Lung (tissue), 12 donors: ENCODE data around the gene DHX40. TPM values are rescaled to one million over a fixed set of nuclear protein-coding genes. Genes with fewer than 3 reads are reported as not detected.
A peak's percentile ranks its signal among the peaks of the same experiment; 100 is the strongest.

Experiments used
- ATAC-seq: fragments of 200-7000 bp; cut with Tn5 transposase; one replicate; pipeline ENCODE4 v1.9.1; 2020; ENCODE audit warnings: moderate number of reproducible peaks; ENCODE audit not compliant: insufficient read depth, low FRiP score
- DNase-seq, 3 donors: peaks; one replicate each; pipeline ENCODE4 v3.0.0-alpha.2; 2013 to 2017
- H3K27ac ChIP-seq, 2 donors: one replicate each; pipeline ENCODE4 v1.5.1; 2013; ENCODE audit warnings: mild to moderate bottlenecking in 2 of 2, moderate library complexity in 2 of 2, control low read depth in 1 of 2, inconsistent platforms in 1 of 2, low read depth in 1 of 2, low read length in 1 of 2
- H3K27me3 ChIP-seq, 3 donors: one replicate each; pipeline ENCODE4 v1.5.1; 2013; ENCODE audit warnings: low read length in 2 of 3; ENCODE audit not compliant: control insufficient read depth in 3 of 3, insufficient read depth in 3 of 3
- H3K36me3 ChIP-seq, 4 donors: one replicate each; pipeline ENCODE4 v1.5.1; 2013; ENCODE audit warnings: low read length in 4 of 4, mild to moderate bottlenecking in 1 of 4, moderate library complexity in 1 of 4; ENCODE audit not compliant: control insufficient read depth in 4 of 4, insufficient read depth in 4 of 4
- H3K4me1 ChIP-seq, 5 donors: one replicate each; pipeline ENCODE4 v1.5.1; 2013; ENCODE audit warnings: low read length in 5 of 5, mild to moderate bottlenecking in 2 of 5, moderate library complexity in 1 of 5; ENCODE audit not compliant: control insufficient read depth in 5 of 5, insufficient read depth in 5 of 5
- H3K4me3 ChIP-seq: one replicate; pipeline ENCODE4 v1.5.1; 2013; ENCODE audit warnings: mild to moderate bottlenecking, control low read depth, moderate library complexity
- H3K9ac ChIP-seq, 2 donors: one replicate each; pipeline ENCODE4 v1.5.1; 2013; ENCODE audit warnings: low read length in 2 of 2, control low read depth in 1 of 2; ENCODE audit not compliant: insufficient read depth in 1 of 2
- H3K9me3 ChIP-seq, 4 donors: one replicate each; pipeline ENCODE4 v1.5.1; 2013; ENCODE audit warnings: low read length in 3 of 4, mild to moderate bottlenecking in 1 of 4, moderate library complexity in 1 of 4; ENCODE audit not compliant: control insufficient read depth in 4 of 4, insufficient read depth in 3 of 4
- CTCF ChIP-seq: IDR thresholded peaks from 2 replicates; pipeline ENCODE4 v1.5.1; 2012; ENCODE audit warnings: mild to moderate bottlenecking; ENCODE audit errors: control extremely low read depth, extremely low read depth
- WGBS, 2 donors: extraction: QIAGEN DNeasy Blood & Tissue Kit; methylation state at CpG; one replicate each; pipeline ENCODE4 v1.1.7; 2013; 5-methylcytosine and 5-hydroxymethylcytosine counted together
- polyA plus RNA-seq, 2 donors: library from polyadenylated mRNA; stranded (reverse); fragments of 200-250 nt; gene quantifications; one replicate each; pipeline ENCODE4 v1.2.1, GENCODE V29; 2013
- total RNA-seq, 2 donors: library from RNA; depleted of rRNA in 1 of 2; stranded (reverse); fragments of >200 nt in 1 of 2; gene quantifications; one replicate each; pipeline ENCODE4 v1.2.1, GENCODE V29; 2014 to 2021
- donor health status: control.
- donor health status: control.
- donor health status: Bipolar disorder and iron deficiency.
- donor health status: healthy.
- donor health status: DM: yes; HTN: yes; CAD: no.

DHX40 gene
- total and polyA plus RNA-seq, 4 donors = 12.5 to 74.5 (median 20.0) TPM

GRCh38 chr17:59619035-59619297 lies 53.6 kb downstream of the DHX40 start:
- 0% methylated on average over 11 of the region's 11 CpGs for WGBS, 2 donors
- no peak for TF ChIP-seq CTCF
- H3K9ac ChIP-seq = peak overlapping the region; percentile 98 to 100
- peak overlapping the region; percentile 94 to 96 for H3K27ac ChIP-seq
- no peaks in the 10 kb centered on the region for H3K27me3 ChIP-seq
- no peak for ATAC-seq
- peaks cover 2 to 25% (median 12%) of the 10 kb centered on the region in 5 donors for H3K4me1 ChIP-seq
- peak overlapping the region; percentile 51 for H3K4me3 ChIP-seq
- no peaks in the 10 kb centered on the region for H3K9me3 ChIP-seq
- no peak for DNase-seq
- H3K36me3 ChIP-seq = peaks cover 0 to 8% (median 0%) of the 10 kb centered on the region in 4 donors

- Histone ChIP-seq H3K27ac (peak within 1 kb of the TSS; percentile 94 to 96), H3K9ac (peak within 1 kb of the TSS; percentile 98 to 100), H3K4me1 (peaks cover 2 to 25% (median 16%) of the 10 kb centered on the region in 5 donors), H3K27me3 (no peaks in the 10 kb centered on the region), H3K9me3 (no peaks in the 10 kb centered on the region), H3K4me3 (peak within 1 kb of the TSS; percentile 93), H3K36me3 (peaks cover 0 to 8% (median 0%) of the 10 kb centered on the region in 4 donors)
- peak; percentile 92 for ATAC-seq
- WGBS, 2 donors = 0% methylated on average over 62 to 65 of the region's 65 CpGs
- TF ChIP-seq CTCF = no peak
- peak; percentile 95 to 99 (median 99) for DNase-seq
Measured at GRCh38 chr17:59619298-59620063, 54.1 kb downstream of the DHX40 start, which contains the start of gene CLTC. TSS of gene CLTC (plus strand) at chr17:59619895. CDS start at chr17:59620132, 237 bp downstream.

GRCh38 chr17:59620064-59620359 lies 54.6 kb downstream of the DHX40 start:
- H3K36me3 ChIP-seq = peaks cover 0 to 8% (median under 1%) of the 10 kb centered on the region in 4 donors
- DNase-seq (no peak), ATAC-seq (no peak)
- H3K4me3 ChIP-seq = peak overlapping the region; percentile 93
- 0 to 1% methylated on average over 13 of the region's 13 CpGs for WGBS, 2 donors
- no peaks in the 10 kb centered on the region for H3K9me3 ChIP-seq
- TF ChIP-seq CTCF = no peak
- H3K4me1 ChIP-seq = peaks cover 3 to 25% (median 18%) of the 10 kb centered on the region in 5 donors
- no peaks in the 10 kb centered on the region for H3K27me3 ChIP-seq
- H3K27ac ChIP-seq = peak overlapping the region; percentile 94 to 96
- H3K9ac ChIP-seq = peak overlapping the region; percentile 98 to 100
